HG03432 (cell line): ENCODE results near the gene PAFAH1B2.
"Not testable (repeated sequence)": the region's sequence is repeated elsewhere in the genome, so short reads cannot be mapped to it uniquely, and the experiment has no call there.

Source experiments
- ATAC-seq: cut with Tn5 transposase; IDR thresholded peaks from one replicate; pipeline ENCODE4 v1.9.1; 2021; ENCODE audit warnings: mild to moderate bottlenecking, moderate library complexity; ENCODE audit not compliant: unreplicated experiment

Gene PAFAH1B2

DNA sequence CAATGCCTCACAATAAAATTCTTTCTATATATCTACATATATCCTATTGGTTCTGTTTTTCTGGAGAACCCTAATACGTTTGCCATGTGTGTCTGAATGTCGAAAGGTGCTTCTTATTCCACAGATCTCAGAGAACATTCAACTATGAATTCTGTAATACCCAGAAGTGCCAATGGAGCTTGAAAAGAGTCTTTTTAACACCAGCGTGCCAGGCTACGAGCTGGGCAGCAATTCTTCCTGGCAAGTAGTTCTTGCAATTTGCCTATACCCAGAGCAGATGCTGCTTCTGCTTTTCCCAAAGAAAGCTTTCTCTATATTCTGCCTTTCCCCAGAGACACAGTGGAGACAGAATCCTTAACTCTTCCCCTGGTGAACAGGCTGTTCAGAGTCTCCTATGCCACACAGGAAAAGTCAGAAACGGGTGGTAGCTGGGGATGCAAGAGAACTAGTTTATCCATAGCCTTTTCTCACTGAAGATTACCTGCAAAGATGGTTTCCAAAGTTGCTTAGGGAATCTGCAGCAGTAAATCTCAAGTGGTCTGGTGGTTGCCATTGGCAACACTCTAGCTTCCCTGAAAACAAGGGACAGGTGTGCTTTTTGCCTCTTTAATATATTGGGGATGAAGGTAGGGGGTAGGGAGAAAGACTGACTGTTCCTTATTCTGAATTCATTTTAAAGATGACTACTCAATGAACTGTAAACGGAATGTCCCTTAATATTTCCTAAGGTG, 16.8 kb upstream of the PAFAH1B2 start:
- ATAC-seq: no peak

DNA sequence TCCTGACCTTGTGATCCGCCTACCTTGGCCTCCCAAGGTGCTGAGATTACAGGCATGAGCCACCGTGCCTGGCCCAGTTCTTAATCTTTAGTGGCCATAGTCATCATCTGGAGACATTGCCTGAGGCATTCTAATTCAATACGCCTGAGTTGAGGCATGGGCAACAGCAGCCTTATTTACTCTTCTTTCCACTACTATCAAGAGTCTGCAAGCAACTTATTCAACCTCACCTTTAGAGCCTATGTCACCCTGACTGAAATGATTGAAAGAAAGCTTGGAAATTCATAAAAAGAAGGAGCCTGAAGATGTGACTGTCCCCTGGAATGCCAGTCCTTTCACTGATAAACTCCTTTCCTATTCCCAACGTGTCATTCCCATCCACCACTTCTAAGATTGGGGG, 15.8 kb upstream of the PAFAH1B2 start:
- ATAC-seq: no peak

DNA sequence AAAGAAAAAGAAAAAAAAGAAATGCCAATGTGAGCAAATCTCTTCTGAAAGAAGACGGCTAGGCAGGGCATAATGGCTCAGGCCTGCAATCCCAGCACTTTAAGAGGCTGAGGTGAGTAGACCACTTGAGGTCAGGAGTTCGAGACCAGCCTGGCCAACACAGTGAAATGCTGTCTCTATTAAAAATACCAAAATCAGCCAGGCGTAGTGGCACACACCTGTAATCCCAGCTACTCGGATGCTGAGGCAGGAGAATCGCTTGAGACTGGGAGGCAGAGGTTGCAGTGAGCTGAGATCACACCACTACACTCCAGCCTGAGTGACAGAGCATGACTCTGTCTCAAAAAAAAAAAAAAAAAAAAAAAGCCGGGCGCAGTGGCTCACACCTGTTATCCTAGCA, 13.7 kb upstream of the PAFAH1B2 start:
- not testable (repeated sequence) for ATAC-seq

DNA sequence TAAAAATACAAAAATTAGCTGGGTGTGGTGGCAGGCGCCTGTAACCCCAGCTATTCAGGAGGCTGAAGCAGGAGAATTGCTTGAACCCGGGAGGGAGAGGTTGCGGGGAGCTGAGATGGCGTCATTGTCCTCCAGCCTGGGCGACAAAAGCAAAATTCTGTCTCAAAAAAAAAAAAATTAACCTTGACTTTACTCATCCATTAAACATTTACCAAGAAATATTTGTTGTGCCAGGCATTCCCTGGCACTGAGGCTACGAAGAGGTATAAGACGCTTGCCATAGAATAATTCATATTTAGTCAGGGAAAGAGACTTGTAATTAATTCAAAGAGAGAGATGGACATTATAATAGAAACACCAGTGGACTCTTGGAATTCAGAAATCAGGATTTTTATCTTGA, 13.2 kb upstream of the PAFAH1B2 start:
- ATAC-seq: no peak

DNA sequence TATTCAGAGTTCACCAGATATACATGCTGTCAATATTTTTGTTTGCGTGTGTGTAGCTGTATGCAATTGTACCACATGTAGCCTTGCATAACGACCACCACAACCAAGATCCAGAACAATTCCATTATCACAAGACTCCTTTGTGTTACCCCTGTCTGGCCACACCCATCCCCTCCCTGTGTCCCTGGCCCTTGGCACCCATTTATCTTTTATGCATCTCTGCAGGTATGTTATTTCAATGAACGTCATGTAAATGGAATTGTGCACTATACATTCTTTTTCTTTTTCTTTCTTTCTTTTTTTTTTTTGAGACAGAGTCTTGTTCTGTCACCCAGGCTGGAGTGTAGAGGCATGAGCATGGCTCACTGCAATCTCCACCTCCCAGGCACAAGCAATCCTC, 9.7 kb upstream of the PAFAH1B2 start:
- no peak for ATAC-seq

DNA sequence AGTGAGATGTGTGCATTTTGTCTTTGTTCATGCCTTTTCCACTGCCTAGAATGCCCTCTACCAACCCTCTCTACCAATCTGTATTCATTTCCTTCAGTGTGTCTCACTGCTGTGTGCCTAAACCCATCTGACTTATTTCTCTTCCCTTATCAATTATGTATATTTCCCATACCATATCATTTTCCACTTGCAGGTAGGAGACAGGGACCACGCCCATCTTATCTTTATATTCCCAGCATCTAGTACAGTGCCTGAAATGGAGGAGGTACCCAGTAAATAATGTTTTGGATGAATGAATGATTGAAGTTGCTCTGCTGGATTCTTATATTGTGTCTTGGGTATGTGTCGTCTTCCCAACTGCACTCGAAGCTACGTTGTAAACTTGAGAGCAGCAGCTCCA, 9.1 kb upstream of the PAFAH1B2 start:
- ATAC-seq: not testable (repeated sequence)

DNA sequence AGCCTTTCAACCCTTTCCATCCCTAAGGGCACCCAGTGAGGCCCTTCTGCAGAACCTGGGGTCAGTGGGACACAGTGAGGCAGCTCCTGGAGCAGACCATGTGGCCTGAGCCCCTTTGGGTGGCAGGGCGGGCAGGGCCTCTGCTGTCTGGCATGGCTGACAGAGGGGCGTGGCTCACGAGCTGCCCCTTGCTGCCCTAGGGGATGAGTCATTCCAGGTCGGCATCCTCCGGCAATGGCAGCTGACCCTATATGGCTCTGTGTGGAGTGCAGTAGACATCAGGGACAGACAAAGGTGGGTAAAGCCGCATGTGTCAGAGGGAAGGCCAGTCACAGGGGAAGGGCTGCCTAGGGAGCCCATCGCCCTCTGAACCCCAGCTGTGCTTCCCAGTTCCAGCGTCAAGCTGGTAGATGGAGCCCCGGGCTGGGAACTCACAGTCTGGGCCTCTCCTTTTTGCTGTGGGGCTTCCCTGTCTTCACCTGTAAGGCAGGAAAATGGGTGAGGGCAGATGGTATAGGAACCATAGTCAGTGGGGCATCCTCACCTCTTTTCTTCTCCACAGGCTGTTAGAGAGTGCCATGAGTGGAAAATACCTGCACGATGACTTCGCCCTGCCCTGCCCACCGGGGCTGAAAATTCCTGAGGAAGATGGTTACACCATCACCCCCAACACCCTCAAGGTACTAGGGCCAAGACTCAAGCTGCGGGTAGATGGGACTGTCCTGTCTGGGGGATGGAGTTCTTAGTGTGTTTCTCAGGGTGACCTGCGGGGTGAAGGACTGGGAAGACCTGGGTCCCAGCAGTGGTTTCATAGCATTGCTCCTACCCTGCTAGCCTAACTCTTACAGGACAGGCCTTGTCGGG, 6.6 kb upstream of the PAFAH1B2 start:
- ATAC-seq: not testable (repeated sequence)

DNA sequence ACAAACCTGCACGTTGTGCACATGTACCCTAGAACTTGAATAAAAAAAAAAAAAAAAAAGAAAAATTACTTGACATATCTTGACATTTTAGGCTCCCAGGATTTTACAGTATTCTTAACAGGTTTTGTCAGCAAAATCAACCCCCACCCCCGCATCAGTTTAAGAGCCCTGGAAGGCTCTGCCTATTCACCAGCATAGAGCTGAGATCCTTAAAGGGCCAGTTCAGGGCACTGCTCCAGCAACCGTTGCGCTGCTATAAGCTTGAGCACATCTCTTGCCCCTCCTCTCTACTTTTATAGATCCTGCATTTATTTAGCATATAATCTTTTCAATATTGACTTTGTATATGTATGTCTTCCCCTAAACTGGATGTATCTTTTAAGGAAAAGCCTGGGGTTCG, 697 bp upstream of the PAFAH1B2 start:
- no peak for ATAC-seq

DNA sequence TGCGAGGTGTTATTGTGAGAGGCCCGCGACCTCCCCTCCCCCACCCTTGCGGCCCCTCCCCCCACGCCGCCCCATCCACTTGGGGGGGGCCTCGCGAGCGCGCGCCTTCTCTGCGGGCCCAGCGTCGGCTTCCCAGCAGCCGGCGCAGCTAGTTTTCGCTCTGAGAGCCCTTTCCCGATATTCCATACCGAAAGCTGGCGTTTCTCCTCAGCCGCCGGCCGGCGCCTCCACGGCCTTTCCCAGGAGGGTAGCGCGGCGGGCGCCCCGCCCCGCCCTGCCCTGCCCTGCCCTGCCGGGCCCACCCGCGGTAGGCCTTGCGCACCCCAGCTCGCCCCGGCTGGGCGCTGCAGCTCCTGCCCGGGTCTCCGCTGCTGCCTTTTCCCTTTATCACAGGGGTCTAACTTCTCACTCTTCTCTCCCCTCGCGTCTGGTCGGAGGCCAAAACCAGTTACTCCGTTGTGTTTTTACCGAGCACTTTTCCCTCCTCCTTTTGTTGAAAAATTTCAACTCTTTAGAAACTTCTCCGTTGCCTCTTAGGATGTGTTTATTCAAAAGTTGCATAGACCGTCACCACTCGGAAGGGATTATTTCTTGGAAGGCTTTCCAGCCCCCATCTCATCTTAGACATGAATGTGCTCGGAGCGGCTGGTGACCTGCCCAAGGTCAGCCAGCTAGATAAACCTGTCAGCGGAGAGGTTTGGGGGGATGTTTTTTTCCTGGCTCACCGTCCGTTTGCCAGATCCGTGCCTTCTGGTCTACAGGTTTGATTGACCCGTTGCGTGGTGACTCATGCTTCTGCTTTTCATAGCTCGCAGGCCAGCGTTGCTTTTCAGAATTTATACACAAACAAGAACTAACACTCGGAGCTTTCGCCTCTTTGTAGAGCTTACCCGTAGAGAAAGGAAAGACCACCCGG, 648 bp downstream of the PAFAH1B2 start:
- peak; percentile 54 for ATAC-seq

DNA sequence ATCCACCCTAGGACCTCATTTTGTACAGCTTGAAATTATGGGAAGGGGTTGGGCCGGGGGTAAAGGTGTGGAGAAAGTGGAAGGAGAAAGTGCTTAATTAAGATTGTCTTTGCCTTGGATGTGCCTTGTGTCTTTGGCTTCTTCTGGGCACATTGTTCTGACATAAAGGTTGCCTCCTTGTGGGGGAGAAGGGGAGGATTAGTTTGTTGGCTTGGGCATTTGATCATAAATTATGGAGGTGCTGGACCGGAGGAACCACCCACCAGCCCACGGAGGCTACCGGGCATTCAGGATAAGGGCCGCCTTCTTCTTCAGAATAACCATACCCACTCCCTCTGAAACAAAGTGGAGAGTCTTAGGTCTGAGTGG, 1.3 kb downstream of the PAFAH1B2 start:
- ATAC-seq: no peak

DNA sequence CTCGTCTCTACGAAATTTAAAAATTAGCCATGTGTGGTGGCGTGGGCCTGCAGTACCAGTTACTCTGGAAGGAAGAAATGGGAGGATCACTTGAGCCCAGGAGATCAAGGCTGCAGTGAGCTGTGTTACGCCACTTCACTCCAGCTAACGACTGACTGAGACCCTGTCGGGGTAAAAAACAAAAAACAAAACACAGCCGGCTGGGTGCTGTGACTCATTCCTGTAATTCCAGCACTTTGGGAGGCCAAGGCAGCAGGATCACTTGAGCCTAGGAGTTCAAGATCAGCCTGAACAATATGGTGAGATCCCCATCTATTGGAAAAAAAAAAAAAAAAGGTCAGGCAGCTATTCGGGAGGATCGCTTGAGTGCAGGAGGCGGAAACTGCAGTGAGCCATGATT, 2.4 kb downstream of the PAFAH1B2 start:
- no peak for ATAC-seq

DNA sequence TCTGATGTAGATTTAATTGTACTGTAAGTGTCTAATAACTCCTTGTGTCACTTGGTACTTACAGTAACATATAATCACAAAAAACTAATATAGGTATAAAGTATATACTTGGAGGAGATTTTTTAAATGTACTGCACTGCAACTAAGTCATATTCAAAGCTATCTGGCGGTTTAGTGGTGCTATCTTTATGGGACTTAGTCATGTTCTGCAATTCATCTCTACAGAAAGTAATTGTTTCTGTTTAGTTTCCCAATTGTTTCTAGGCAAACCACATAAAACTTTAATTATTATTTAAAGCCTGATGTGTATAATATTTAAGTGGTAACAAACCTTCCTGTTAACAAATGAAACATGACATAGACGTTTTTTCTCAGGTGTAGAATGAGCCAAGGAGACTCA, 8.0 kb downstream of the PAFAH1B2 start:
- ATAC-seq: no peak

DNA sequence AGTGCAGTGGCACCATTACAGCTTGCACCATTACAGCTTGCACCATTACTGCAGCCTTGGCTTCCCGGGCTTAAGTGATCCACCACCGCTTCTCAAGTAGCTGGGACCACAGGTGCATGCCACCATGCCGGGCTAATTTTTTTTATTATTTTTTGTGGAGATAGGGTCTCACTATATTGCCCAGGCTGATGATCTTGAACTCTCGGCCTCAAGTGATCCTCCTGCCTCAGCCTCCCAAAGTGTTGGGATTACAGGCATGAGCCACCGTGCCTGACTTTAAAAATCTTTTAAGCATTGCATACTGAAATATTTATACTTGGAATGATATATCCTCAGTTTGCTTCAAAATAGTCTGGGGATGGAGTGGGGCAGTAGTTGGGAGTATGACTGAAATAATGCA, 10.4 kb downstream of the PAFAH1B2 start:
- ATAC-seq: no peak

DNA sequence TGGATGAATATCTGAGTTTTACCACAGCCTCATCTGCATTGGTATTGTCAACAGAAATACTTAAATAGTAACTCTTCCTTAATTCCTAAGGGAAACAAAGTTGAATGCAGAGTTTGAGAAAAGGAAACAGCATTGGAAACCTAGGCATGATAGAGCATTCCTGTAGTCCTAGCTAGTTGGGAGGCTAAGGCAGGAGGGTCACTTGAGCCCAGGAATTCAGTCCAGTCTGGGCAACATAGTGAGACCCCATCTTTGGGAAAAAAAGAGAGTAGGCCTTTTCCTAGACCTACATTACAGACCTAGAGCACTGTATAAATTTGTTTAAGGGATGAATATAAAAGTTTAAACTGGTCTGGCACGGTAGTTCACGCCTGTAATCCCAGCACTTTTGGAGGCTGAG, 13.4 kb downstream of the PAFAH1B2 start:
- no peak for ATAC-seq

DNA sequence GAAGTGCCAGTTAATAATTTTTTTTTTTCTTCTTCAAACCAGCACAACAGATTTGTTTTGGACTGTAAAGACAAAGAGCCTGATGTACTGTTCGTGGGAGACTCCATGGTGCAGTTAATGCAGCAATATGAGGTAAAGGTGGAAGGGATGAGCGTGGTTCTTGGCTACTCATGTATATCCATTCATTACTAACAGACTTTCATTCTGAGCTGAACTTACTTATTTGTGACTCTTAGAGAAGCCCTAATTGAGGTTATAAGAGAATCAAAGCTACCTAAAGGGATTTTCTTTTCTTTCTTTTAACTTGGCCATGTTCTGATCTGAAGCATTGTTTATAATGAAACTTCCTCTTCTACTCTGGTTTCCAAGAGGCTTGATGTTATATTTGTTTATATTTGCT, 15.8 kb downstream of the PAFAH1B2 start:
- no peak for ATAC-seq

DNA sequence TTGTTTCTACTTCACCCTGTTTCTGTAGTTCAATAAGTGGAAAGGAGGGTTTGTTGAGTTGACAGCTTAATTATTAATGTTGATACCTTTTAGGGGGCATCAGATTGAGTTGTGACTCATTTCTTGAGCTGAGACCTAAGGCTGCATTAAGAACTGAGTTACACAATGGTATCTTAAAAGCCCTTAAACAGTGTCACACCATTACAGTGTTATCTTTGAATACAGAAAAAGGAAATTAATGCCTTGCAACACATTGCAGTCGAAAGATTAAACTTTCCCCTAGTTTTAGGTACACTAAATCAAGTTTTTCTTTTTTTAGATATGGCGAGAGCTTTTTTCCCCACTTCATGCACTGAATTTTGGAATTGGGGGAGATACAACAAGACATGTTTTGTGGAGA, 16.7 kb downstream of the PAFAH1B2 start:
- ATAC-seq: no peak

DNA sequence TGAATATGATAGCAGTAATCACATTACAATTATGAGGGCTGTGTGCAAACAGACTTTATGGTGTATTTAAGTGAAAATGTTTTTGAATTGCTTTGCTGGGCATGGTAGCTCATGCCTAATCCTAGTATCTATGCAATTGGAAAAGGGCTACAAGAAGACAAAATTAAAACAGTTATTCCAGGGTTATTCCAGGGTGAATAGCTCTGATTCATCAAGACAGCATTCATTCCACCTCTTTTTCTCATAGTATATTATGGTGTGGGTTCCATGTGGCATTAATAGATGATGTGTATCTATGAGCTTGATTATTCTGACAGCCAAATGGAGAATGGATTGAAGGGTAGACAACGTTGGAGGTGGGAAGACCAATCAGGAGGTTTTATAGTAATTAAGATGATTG, 22.4 kb downstream of the PAFAH1B2 start:
- no peak for ATAC-seq

DNA sequence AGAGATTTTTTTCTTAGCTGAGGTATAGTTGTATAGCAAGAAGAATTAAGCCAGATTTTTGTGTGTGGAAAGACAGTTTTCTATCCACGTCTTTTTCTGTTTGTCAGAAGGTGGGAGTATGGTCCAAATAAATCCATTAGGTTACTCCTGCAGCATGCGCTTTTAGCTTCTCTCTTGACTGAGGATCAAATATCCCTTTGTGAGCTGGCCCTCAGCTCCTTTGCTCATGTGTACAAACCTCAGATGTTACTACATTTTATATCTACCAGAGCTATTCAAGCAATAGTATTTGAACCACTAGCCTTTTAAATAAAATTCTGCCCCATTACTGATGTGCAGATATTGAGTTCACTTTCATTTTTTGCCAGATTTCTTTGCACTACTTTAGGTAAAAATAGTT, 25.6 kb downstream of the PAFAH1B2 start:
- no peak for ATAC-seq

DNA sequence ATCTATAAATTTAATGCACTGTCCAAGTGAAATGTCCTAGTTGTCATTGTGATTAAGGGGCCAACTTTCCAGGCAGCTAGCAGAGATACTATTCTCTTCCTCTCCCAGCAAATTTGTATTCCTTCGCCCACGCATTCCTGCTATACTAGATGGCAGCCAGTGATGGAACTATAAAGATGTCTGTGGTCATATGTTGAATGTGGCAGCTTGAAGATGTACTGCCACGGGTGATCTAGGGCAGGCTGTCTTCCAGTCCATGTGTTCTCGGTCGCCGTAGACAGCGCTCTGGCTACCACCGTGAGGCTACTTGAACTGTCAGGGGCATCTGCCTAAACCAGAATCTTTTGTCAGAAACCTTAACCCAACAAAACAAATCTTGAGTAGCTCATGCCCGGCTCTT, 26.1 kb downstream of the PAFAH1B2 start:
- ATAC-seq: no peak

DNA sequence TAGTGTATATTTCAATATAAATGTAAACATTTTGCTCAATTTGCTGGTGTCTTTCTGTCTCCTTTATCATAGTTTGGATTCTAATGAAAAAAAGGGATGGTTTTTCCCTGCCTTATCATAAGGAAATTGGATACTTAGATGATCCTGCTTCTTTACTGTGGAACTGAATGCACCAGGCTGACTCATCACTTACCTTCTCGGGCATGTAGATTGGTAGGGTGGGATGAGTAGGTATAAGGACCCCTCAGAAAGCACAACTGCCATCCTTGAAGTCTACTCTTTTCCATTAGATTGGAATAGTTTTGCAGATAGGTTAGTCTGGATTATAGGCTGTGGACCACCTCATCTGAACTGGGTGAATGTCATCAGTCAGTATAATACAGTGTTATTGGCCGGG, 26.9 kb downstream of the PAFAH1B2 start:
- no peak for ATAC-seq

DNA sequence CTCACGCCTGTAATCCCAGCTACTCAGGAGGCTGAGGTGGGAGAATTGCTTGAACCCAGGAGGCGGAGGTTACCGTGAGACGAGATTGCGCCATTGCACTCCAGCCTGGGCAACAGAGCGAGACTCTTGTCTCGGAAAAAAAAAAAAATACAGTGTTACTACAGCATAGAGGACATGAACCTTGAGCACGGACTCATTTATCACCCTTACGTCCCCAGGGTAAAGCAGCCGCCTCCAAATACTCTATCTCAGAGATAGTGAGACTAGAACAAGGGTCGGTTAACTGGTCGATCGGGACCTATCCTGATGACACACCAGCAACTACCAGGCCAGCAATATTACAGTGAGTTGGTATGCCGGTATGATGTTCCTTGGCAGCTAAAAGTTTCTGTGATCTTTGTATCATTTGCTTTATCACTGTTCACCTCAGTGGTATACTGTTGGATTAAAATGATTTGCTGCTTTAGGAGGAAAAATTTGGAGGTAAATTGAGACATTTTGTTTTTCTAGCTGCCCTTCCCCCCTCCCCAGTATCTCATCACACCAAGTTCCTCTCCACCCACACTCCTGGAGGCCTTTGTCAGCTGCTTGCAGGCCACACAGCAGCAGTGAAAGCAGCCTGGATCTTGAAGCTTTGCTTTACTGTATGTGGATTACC, 27.4 kb downstream of the PAFAH1B2 start:
- no peak for ATAC-seq
